ELR (cell line): ENCODE measurements around the gene SMAD7.

Experiments used
- DNase-seq: peaks from one replicate; pipeline ENCODE4 v3.0.0-alpha.2; 2015; ENCODE audit warnings: low read depth

Gene SMAD7

GRCh38 chr18:48986851-48987761, 36.3 kb upstream of the SMAD7 start:
- DNase-seq: no peak

DNA sequence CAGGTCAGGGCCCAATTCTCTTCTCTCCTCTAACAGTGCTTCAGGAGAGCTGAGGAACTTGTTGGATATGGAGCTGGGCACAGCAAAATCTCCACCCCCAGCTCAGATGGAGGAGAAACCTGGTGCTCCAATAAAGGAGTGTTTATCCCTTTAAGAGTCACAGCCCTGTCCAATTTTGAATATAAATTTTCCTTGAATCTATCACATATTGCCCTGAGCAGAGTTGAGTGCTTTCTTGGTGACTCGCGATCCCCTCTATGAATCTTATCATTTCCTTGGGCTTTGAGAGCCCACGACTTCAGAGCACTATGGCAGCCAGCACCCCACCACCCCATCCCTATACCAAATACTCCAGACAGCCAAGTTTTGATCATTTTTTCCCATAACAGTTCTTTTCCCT, 34.4 kb upstream of the SMAD7 start:
- peak; percentile 45 for DNase-seq

GRCh38 chr18:48983793-48984437, 33.1 kb upstream of the SMAD7 start:
- peak; percentile 29 for DNase-seq

GRCh38 chr18:48982266-48982665, 31.5 kb upstream of the SMAD7 start:
- no peak for DNase-seq

- DNase-seq: peak; percentile 62
Observed at GRCh38 chr18:48979944-48980890, 29.5 kb upstream of the SMAD7 start.

DNA sequence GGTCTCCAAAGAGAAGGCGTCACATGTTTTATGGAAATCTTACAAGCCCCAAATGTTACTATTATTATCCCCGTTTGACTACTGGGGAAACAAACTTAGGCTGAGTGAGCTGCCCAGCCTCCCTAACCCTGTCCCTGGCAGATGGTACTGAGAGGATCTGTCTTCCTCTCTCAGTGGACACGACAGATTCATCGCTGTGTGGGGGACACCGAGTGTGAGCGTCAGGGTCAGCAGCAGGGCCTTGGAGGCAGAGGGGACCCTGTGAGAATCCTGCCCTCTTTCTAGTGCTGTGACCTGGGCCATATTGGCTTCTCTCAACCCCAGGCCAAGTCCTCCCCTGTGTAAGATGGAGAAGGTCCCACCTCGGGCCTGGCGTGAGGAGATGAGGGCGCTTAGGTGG, 27.1 kb upstream of the SMAD7 start:
- DNase-seq: no peak

- DNase-seq: peak; percentile 81
Observed at GRCh38 chr18:48975817-48976649, 25.3 kb upstream of the SMAD7 start.

DNA sequence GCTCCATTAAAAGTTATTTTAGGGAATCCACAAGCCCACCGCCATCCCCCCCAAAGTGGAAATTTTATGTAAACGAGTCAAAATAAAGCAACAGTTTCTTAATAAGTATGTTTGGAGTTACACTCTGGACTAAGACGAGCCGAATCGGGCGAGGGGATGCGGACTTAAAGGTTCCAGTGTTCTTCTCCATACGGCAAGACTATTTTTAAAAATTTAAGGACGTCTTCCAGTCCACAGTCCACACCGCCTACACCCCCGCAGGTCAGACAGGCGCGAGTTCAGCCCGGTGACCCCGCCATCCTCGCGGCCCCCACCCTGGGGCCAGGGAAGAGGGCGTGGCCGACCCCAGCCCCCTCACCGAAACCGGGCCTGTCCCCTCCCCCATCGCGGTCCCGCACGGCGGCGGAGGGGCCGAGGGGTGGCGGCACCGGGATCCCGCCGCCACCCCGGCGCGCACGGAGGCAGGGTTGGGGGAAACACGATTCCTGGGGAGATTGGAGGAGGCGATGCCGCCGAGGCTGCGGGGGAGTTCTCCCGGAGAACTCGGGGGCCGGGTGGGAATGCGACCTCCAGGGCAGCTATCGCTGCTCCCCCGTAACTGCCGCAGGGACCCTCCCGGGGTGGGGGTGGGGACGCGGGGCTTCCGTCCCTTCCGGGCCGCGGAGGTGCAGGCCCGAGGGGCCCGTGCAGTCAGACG, 24.5 kb upstream of the SMAD7 start:
- DNase-seq: no peak

GRCh38 chr18:48974304-48975119, 23.7 kb upstream of the SMAD7 start:
- DNase-seq: no peak

DNA sequence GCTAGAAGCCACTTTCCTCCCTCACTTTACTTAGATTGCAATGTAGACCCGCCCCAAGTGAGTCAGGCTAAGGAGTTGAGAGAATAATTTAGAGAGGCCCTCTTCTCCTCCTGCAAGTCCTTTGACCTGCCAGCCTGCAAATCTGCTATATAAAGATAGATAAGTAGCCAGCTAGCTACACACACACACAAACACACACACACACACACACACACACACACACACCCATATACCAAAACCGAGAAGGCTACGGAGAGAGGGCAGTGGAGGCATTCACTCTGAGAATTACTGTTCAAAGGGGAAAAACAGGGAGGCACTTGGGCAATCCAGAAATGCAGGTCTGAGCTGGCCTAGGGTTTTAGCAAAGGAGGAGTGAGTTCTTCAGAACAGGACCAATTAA, 23.0 kb upstream of the SMAD7 start:
- no peak for DNase-seq

- no peak for DNase-seq
Observed at GRCh38 chr18:48968412-48969215, 17.8 kb upstream of the SMAD7 start.

- DNase-seq: no peak
Observed at GRCh38 chr18:48967545-48967944, 16.8 kb upstream of the SMAD7 start.

- no peak for DNase-seq
Observed at GRCh38 chr18:48966523-48966922, 15.8 kb upstream of the SMAD7 start.

DNA sequence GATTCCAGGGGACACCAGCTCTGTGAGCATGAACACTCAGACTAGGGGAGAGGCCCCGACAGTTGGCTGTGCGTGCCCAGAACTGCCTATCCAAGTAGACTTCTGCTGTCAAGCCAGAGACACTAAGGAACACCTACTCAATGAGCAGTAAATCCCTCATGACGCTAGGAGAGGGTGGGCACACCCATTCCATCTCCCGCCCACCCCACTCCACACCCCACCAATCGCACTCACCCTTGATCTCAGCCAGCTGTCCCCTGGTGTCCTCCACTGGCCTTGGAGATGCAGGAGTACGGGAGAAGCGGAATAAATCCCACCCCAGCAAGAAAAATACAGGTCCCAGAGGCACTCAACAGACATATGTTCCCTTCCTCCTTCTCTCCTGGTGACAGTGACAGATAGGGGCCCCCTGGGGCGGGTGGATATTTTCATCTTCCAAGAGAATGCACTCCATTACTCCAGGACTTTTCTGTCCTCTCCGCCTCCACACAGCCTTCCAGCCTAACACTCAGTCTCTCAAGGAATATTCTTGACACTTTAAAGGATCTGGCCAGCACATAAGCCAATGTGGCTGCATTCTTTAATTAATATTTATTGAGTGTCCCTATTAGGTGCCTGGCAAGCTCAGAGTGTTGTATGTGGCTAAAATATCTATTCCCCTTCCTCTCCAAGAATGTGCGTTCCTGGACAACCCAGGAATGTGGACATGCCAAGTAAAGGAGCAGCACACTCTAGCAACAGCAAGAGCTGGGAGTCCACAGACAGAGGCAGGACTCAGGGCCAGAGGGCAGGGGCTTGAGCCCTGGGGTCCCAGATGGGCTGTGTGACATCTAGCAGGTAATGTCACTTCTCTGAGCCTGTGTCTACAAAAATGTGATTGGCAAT, 13.1 kb upstream of the SMAD7 start:
- no peak for DNase-seq

DNA sequence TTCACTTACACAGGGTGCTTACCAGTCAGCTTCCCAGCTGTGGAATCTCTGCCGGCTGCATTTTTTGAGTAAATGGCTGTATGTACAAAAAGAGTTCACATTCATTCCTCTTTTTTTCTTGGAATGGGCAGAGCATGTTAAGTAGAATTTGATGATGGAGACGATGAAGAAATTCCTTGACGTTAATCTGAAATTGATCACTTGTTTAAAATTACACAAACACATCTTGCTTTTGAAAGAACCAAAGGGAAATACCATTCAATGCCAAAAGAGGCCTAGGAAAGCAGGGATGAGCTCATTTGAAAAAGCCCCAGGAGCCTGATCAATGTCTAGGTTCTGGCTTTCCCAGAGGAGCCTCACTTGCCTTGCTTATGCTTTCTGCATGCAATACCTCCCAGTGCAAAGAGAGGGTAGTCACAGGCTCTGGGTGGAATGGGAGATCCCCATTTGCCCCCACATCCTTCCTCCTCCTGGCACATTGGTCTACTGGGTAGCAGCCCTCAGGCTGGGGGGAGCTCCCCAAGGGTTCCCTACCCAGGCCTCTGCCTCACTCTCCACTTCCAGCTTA, 12.3 kb upstream of the SMAD7 start:
- DNase-seq: no peak

- DNase-seq: no peak
Observed at GRCh38 chr18:48962252-48962993, 11.7 kb upstream of the SMAD7 start.

DNA sequence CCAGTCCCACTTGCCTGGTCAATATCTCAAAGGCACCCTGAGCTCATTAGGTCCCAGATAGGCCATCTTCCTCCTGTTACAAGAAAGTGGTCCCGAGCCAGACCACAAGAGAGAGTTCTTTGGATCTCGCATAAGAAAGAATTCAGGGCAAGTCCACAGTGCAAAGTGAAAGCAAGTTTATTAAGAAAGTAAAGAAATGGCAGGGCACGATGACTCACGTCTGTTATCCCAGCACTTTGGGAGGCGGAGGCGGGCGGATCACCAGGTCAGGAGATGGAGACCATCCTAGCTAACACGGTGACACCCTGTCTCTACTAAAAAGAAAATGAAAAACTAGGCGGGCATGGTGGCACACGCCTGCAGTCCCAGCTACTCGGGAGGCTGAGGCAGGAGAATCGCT, 10.8 kb upstream of the SMAD7 start:
- DNase-seq: peak; percentile 22
